HG02943 (cell line): ENCODE measurements around the gene CYP46A1.

ENCODE experiments used
- ATAC-seq: cut with Tn5 transposase; IDR thresholded peaks from one replicate; pipeline ENCODE4 v1.9.1; 2021; ENCODE audit warnings: mild to moderate bottlenecking, low read depth, moderate library complexity; ENCODE audit not compliant: unreplicated experiment

The CYP46A1 gene

GRCh38 chr14:99686557-99687283, 2.6 kb downstream of the CYP46A1 start:
- ATAC-seq = no peak

- ATAC-seq = no peak
Measured at GRCh38 chr14:99687284-99688209, 3.4 kb downstream of the CYP46A1 start.

- ATAC-seq = no peak
Measured at GRCh38 chr14:99688210-99688581, 4.1 kb downstream of the CYP46A1 start.

GRCh38 chr14:99688629-99689028, 4.5 kb downstream of the CYP46A1 start:
- no peak for ATAC-seq

GRCh38 chr14:99689266-99690236, 5.5 kb downstream of the CYP46A1 start:
- ATAC-seq = no peak

- ATAC-seq = no peak
Measured at GRCh38 chr14:99690636-99691035, 6.5 kb downstream of the CYP46A1 start.

- no peak for ATAC-seq
Measured at GRCh38 chr14:99691111-99691885, 7.2 kb downstream of the CYP46A1 start.

- no peak for ATAC-seq
Measured at GRCh38 chr14:99693918-99694317, 9.8 kb downstream of the CYP46A1 start.

- no peak for ATAC-seq
Measured at GRCh38 chr14:99696929-99697328, 12.8 kb downstream of the CYP46A1 start.

GRCh38 chr14:99698236-99698635, 14.1 kb downstream of the CYP46A1 start:
- ATAC-seq = no peak

- no peak for ATAC-seq
Measured at GRCh38 chr14:99698642-99699041, 14.5 kb downstream of the CYP46A1 start.

- ATAC-seq = no peak
Measured at GRCh38 chr14:99699085-99699760, 15.1 kb downstream of the CYP46A1 start.

- ATAC-seq = no peak
Measured at GRCh38 chr14:99699861-99700260, 15.8 kb downstream of the CYP46A1 start.

- no peak for ATAC-seq
Measured at GRCh38 chr14:99700379-99700778, 16.3 kb downstream of the CYP46A1 start.

- ATAC-seq = no peak
Measured at GRCh38 chr14:99701260-99701659, 17.2 kb downstream of the CYP46A1 start.

GRCh38 chr14:99702115-99702514, 18.0 kb downstream of the CYP46A1 start:
- no peak for ATAC-seq

- ATAC-seq = no peak
Measured at GRCh38 chr14:99703381-99703780, 19.3 kb downstream of the CYP46A1 start.

GRCh38 chr14:99704037-99704436, 19.9 kb downstream of the CYP46A1 start:
- no peak for ATAC-seq
